Liver (tissue), 9 donors: ENCODE results near the gene NBEA. TPM values are rescaled to one million over a fixed set of nuclear protein-coding genes. Genes with fewer than 3 reads are reported as not detected.

Experiments used
- DNase-seq: peaks from one replicate; pipeline ENCODE4 v3.0.0-alpha.2; 2017; ENCODE audit warnings: low spot score
- H3K27ac ChIP-seq, 2 donors: one replicate each; pipeline ENCODE4 v1.7.0; 2013; ENCODE audit warnings: inconsistent platforms in 2 of 2, low read length in 2 of 2, control low read depth in 1 of 2, low read depth in 1 of 2, mild to moderate bottlenecking in 1 of 2
- H3K27me3 ChIP-seq, 4 donors: one replicate each; pipeline versions ENCODE4 v1.6.1 to v1.7.0; 2013; ENCODE audit warnings: low read length in 3 of 4, inconsistent platforms in 1 of 4, mild to moderate bottlenecking in 1 of 4, moderate library complexity in 1 of 4; ENCODE audit not compliant: control insufficient read depth in 4 of 4, insufficient read depth in 4 of 4
- H3K36me3 ChIP-seq, 4 donors: one replicate each; pipeline versions ENCODE4 v1.6.1 to v1.7.0; 2013; ENCODE audit warnings: low read length in 3 of 4, mild to moderate bottlenecking in 3 of 4, low read depth in 1 of 4, moderate library complexity in 1 of 4; ENCODE audit not compliant: control insufficient read depth in 4 of 4, insufficient read depth in 3 of 4
- H3K4me1 ChIP-seq, 4 donors: one replicate each; pipeline versions ENCODE4 v1.6.1 to v1.7.0; 2013; ENCODE audit warnings: low read length in 3 of 4, mild to moderate bottlenecking in 3 of 4, moderate library complexity in 1 of 4; ENCODE audit not compliant: control insufficient read depth in 4 of 4, insufficient read depth in 4 of 4
- H3K4me3 ChIP-seq, 3 donors: one replicate each; pipeline versions ENCODE4 v1.6.1 to v1.7.0; 2013; ENCODE audit warnings: low read length in 3 of 3, control low read depth in 1 of 3, low read depth in 1 of 3, mild to moderate bottlenecking in 1 of 3
- H3K9ac ChIP-seq, 2 donors: one replicate each; pipeline ENCODE4 v1.7.0; 2013; ENCODE audit warnings: low read length in 2 of 2, mild to moderate bottlenecking in 2 of 2, moderate library complexity in 2 of 2, control low read depth in 1 of 2, low read depth in 1 of 2
- H3K9me3 ChIP-seq, 4 donors: one replicate each; pipeline versions ENCODE4 v1.6.1 to v1.7.0; 2013; ENCODE audit warnings: low read length in 3 of 4; ENCODE audit not compliant: control insufficient read depth in 4 of 4
- CTCF ChIP-seq: fragments of 150-350 bp; IDR thresholded peaks from 2 replicates; pipeline ENCODE4 v1.5.1; 2017; ENCODE audit warnings: improper control_type of control experiment, low read depth, low read length; ENCODE audit not compliant: missing input control
- FOXA2 ChIP-seq: IDR thresholded peaks from 2 replicates; pipeline ENCODE4 v1.6.1; 2016; ENCODE audit warnings: antibody characterized with exemption
- GABPA ChIP-seq, 2 donors: IDR thresholded peaks in 1 of 2; conservative IDR thresholded peaks in 1 of 2; 2 replicates each; pipeline ENCODE4 v1.6.1; 2016; ENCODE audit warnings: antibody characterized with exemption in 2 of 2, mild to moderate bottlenecking in 1 of 2, moderate library complexity in 1 of 2
- HNF4G ChIP-seq: IDR thresholded peaks from 2 replicates; pipeline ENCODE4 v1.6.1; 2016; ENCODE audit warnings: antibody characterized with exemption
- JUND ChIP-seq, 2 donors: IDR thresholded peaks; 2 replicates each; pipeline ENCODE4 v1.6.1; 2016; ENCODE audit warnings: antibody characterized with exemption in 2 of 2
- MAX ChIP-seq: IDR thresholded peaks from 2 replicates; pipeline ENCODE4 v1.6.1; 2016; ENCODE audit warnings: antibody characterized with exemption
- NR2F2 ChIP-seq: IDR thresholded peaks from 2 replicates; pipeline ENCODE4 v1.6.1; 2016; ENCODE audit warnings: antibody characterized with exemption
- REST ChIP-seq: IDR thresholded peaks from 2 replicates; pipeline ENCODE4 v1.6.1; 2016; ENCODE audit warnings: antibody characterized with exemption, mild to moderate bottlenecking
- YY1 ChIP-seq: IDR thresholded peaks from 2 replicates; pipeline ENCODE4 v1.6.1; 2016; ENCODE audit warnings: antibody characterized with exemption, mild to moderate bottlenecking
- ZBTB33 ChIP-seq: IDR thresholded peaks from 2 replicates; pipeline ENCODE4 v1.6.1; 2016; ENCODE audit warnings: antibody characterized with exemption
- WGBS: extraction: QIAGEN DNeasy Blood & Tissue Kit; methylation state at CpG from one replicate; pipeline ENCODE4 v1.1.7; 2013; 5-methylcytosine and 5-hydroxymethylcytosine counted together
- polyA plus RNA-seq, 2 donors: library from polyadenylated mRNA; stranded (reverse) in 1 of 2; unstranded in 1 of 2; fragments of 200-250 nt in 1 of 2; fragments of >200 nt in 1 of 2; fragmentation: Nextera tagmentation in 1 of 2; extraction: Ambion mirVana in 1 of 2; gene quantifications; one replicate each; pipeline versions ENCODE4 v1.2.1 to v1.2.3, GENCODE V29; 2013 to 2015
- total RNA-seq, 2 donors: library from RNA; depleted of rRNA; stranded (reverse); fragments of >200 nt; gene quantifications; one replicate each; pipeline ENCODE4 v1.2.3, GENCODE V29; 2014
- donor health status: healthy.
- donor health status: healthy.
- donor health status: healthy.
- donor health status: healthy.
- donor health status: healthy.

NBEA gene
- total and polyA plus RNA-seq, 4 donors, result 0.24 to 3.5 (median 1.4) TPM

- H3K4me1 ChIP-seq, result no peaks in the 10 kb centered on the region
- no peak for DNase-seq
- no peak overlapping the region for H3K4me3 ChIP-seq
- no peak overlapping the region for H3K9ac ChIP-seq
- H3K27ac ChIP-seq, result no peak overlapping the region
- no peaks in the 10 kb centered on the region for H3K27me3 ChIP-seq
- H3K9me3 ChIP-seq, result no peaks in the 10 kb centered on the region
- 77% methylated on average over 2 of the region's 2 CpGs for WGBS
- no peaks in the 10 kb centered on the region for H3K36me3 ChIP-seq
- no peak for TF ChIP-seq NR2F2
- TF ChIP-seq HNF4G, result no peak
- no peak for TF ChIP-seq MAX
- no peak for TF ChIP-seq YY1
- TF ChIP-seq FOXA2, result no peak
Observed at GRCh38 chr13:35144166-35144890, 202.3 kb downstream of the NBEA start.

GRCh38 chr13:35146686-35147085 lies 204.6 kb downstream of the NBEA start:
- TF ChIP-seq FOXA2 (no peak), REST (no peak), GABPA (IDR thresholded peaks at IDR 0.05 in 1 of 2, conservative IDR thresholded peaks at IDR 0.05 in 1 of 2) (no peak), CTCF (no peak), ZBTB33 (no peak), JUND (IDR thresholded peaks at IDR 0.05) (no peak), NR2F2 (no peak)
- Histone ChIP-seq H3K9me3 (no peaks in the 10 kb centered on the region), H3K27me3 (no peaks in the 10 kb centered on the region), H3K4me3 (no peak overlapping the region), H3K4me1 (no peaks in the 10 kb centered on the region), H3K36me3 (no peaks in the 10 kb centered on the region), H3K9ac (no peak overlapping the region), H3K27ac (no peak overlapping the region)
- no peak for DNase-seq
- 88% methylated on average over 1 of the region's 1 CpG for WGBS
